Omental fat pad (tissue), 4 donors: ENCODE data around the gene UPF3A. TPM values are rescaled to one million over a fixed set of nuclear protein-coding genes. Genes with fewer than 3 reads are reported as not detected.
A peak's percentile ranks its signal among the peaks of the same experiment; 100 is the strongest.

Source experiments
- ATAC-seq: fragments of 150-250 bp; one replicate; pipeline ENCODE4 v1.9.1; 2016; ENCODE audit warnings: mild to moderate bottlenecking, moderate library complexity; ENCODE audit not compliant: low FRiP score
- DNase-seq: peaks from one replicate; pipeline ENCODE4 v3.0.0-alpha.2; 2019; ENCODE audit warnings: low spot score
- total RNA-seq, 4 donors: library from RNA; depleted of rRNA; stranded (reverse); fragments of >200 nt; gene quantifications; one replicate each; pipeline ENCODE4 v1.1.0, GENCODE V29; 2016
- TF ChIP-seq, protein P1 (sequence below), 3 donors: fragments of 450-650 bp; IDR thresholded peaks; one replicate each; pipeline ENCODE4 v1.5.1; 2016 to 2017; ENCODE audit warnings: antibody characterized with exemption in 3 of 3, mild to moderate bottlenecking in 3 of 3, moderate library complexity in 2 of 3

UPF3A gene
- total RNA-seq, 4 donors from 2014 or later = 25.1 to 60.7 (median 39.0) TPM

DNA sequence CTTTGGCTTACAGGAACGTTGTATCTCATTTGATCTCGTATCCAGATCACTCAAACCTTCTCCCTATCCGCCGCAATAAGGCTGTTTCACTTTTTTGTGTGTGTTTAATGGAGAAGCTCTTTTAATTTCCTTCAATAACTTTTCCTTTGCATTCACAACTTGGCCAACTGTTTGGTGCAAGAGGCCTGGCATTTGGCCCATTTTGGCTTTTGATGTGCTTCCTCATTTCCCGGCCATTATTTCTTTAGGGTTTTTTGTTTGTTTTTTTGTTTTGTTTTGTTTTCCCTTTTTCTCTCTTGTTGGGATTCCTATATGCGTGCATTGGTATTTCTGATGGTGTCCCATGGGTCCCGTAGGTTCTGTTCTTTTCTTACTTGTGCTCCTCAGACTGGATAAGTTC is 6.1 kb upstream of the UPF3A start:
- TF ChIP-seq, protein P1, sequence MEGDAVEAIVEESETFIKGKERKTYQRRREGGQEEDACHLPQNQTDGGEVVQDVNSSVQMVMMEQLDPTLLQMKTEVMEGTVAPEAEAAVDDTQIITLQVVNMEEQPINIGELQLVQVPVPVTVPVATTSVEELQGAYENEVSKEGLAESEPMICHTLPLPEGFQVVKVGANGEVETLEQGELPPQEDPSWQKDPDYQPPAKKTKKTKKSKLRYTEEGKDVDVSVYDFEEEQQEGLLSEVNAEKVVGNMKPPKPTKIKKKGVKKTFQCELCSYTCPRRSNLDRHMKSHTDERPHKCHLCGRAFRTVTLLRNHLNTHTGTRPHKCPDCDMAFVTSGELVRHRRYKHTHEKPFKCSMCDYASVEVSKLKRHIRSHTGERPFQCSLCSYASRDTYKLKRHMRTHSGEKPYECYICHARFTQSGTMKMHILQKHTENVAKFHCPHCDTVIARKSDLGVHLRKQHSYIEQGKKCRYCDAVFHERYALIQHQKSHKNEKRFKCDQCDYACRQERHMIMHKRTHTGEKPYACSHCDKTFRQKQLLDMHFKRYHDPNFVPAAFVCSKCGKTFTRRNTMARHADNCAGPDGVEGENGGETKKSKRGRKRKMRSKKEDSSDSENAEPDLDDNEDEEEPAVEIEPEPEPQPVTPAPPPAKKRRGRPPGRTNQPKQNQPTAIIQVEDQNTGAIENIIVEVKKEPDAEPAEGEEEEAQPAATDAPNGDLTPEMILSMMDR (IDR thresholded peaks at IDR 0.05) = no peak
- ATAC-seq = no peak
- no peak for DNase-seq

DNA sequence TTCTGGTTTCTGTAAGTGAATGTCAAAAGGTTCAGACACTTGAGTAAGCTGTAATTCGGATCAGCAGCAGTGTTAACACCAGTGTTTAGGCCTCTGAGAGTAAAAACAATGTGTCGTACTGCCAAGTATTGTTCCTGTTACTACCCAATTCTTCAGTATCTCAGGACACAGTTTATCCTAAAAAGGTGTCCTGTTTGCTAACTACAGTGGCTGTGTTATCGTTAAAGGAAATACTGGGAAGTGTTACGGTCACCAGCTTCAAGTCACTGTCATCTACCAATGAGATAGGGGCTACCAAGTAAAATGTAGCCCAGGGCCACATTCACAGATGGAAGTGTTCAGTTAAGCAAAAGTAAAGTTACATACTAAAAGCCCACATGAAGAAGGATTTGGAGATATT is 2.3 kb upstream of the UPF3A start:
- ATAC-seq = no peak
- no peak for DNase-seq
- TF ChIP-seq, protein P1 (IDR thresholded peaks at IDR 0.05) = no peak

DNA sequence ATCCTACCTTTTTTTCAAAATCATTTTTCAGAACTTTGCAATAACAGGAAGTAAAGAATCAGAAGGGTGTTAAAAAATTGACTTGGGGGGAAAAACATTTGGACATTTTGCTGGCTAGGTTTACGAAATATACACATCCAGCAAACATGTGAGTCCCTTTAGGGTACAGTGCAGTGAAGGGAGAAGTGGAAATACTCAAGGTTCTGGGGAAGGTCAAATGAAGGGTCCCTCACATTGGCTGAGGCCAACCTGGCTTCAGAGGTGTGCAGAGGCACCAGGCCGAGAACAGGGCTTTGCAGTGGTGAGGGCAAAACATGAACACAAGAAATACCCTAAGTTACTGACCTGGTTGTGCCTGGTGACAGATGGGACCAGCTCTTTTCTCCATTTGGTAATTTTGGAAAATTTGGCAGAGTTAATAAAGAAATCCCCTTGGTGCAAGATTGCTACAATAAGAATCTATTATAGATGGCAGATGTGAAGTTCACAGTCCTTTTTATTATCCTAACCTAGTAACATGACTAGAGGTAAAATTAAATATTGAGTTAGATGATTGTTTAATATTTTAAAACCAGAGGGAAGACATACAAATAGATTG is 1.5 kb upstream of the UPF3A start:
- ATAC-seq (no peak), DNase-seq (no peak)

DNA sequence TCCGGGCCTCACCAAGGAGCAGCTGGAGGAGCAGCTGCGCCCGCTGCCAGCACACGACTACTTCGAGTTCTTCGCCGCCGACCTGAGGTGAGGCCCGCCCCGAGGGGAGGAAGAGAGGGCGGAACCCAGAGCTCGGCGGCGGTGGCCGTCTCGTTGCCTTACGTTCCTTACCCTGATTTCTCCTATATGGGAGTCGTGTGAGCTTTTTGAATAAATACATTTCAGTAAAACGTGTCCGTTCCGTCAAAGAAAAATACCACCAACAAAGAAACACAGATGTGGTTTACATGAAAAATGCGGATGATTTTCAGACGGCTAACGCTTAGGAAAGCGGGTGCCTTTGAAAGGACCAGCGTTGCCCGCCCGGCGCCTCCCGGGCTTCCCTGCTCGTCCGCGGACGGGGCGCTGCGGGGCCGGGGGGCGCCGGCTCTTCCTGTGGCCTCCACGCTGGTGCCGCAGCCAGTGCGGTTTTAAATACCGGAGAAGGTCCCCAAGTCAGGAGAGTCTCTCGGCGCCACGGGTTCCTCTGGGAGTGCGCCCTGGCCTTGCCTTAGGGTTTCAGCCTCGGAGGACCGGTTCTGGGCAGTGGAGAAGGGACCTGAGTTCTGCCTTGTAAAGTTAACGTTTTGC is 755 bp downstream of the UPF3A start:
- ATAC-seq (peak; percentile 80), DNase-seq (no peak)
- TF ChIP-seq, protein P1 (IDR thresholded peaks at IDR 0.05) = no peak

More for the DNA sequence above, 1.5 kb upstream of the UPF3A start:
- TF ChIP-seq, protein P1 (IDR thresholded peaks at IDR 0.05) = no peak

DNA sequence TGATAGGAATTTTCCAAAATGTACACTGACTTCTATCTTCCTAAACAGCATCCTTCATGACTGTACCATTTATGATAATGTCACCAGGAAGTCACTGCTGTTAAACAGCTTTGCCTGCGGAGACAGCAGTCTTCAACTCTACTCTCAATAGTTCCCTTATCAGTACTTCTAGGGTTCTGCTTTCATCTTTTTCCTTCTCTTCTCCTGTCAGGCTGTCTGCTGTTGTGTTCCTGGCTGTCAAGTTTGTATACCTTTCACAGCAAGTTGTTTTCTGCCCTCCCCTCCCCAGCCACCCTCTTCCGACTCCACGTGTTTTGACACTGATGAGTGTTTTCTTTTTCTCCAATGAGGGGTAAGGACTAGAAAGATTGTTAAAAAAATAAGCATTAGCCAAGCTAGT is 2.2 kb downstream of the UPF3A start:
- ATAC-seq (no peak), DNase-seq (no peak)

DNA sequence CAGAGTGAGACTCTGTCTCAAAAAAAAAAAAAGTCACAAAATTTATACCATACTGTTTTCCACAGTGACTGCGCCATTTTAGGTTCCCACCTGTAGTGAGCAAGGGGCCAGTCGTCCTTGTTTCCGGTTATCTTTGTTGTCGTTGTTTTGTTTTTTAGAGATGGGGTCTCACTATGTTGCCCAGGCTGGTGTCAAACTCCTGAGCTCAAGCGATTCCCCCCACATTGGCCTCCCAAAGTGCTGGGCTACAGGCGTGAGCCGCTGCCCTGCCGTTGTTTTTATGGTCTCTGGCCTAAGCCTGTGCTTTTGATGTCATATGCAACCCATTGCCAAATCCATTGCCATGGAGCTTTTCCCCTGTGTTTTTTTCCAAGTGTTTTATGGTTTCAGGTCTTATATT is 3.3 kb downstream of the UPF3A start:
- DNase-seq (no peak), ATAC-seq (no peak)
- TF ChIP-seq, protein P1 (IDR thresholded peaks at IDR 0.05) = no peak

More for the DNA sequence above, 2.2 kb downstream of the UPF3A start:
- TF ChIP-seq, protein P1 (IDR thresholded peaks at IDR 0.05) = no peak
